ENCODE measurements around the gene MAP3K9.
"Not testable (repeated sequence)": the region's sequence is repeated elsewhere in the genome, so short reads cannot be mapped to it uniquely, and the experiment has no call there.

The MAP3K9 gene

GRCh38 chr14:70718383-70719118 is 90.8 kb downstream of the MAP3K9 start:
- no peak for DNase-seq

- DNase-seq: no peak
Observed at GRCh38 chr14:70716958-70717357, 92.4 kb downstream of the MAP3K9 start.

- no peak for DNase-seq
Observed at GRCh38 chr14:70716483-70716882, 92.8 kb downstream of the MAP3K9 start.

GRCh38 chr14:70714055-70714550 is 95.2 kb downstream of the MAP3K9 start:
- DNase-seq: peak; percentile 2 to 65 (median 18)

- DNase-seq: no peak
Observed at GRCh38 chr14:70713511-70713916, 95.8 kb downstream of the MAP3K9 start.

GRCh38 chr14:70713096-70713495 is 96.2 kb downstream of the MAP3K9 start:
- no peak for DNase-seq

- no peak for DNase-seq
Observed at GRCh38 chr14:70711451-70711850, 97.9 kb downstream of the MAP3K9 start.

- no peak for DNase-seq
Observed at GRCh38 chr14:70709726-70710382, 99.5 kb downstream of the MAP3K9 start.

GRCh38 chr14:70708717-70709570 is 100.4 kb downstream of the MAP3K9 start:
- no peak for DNase-seq

GRCh38 chr14:70707138-70708038 is 101.9 kb downstream of the MAP3K9 start:
- DNase-seq: no peak

GRCh38 chr14:70706177-70706576 is 103.1 kb downstream of the MAP3K9 start:
- no peak for DNase-seq

- DNase-seq: no peak
Observed at GRCh38 chr14:70704960-70705359, 104.4 kb downstream of the MAP3K9 start.

- DNase-seq: not testable (repeated sequence)
Observed at GRCh38 chr14:70703621-70704168, 105.6 kb downstream of the MAP3K9 start.

- DNase-seq: no peak
Observed at GRCh38 chr14:70702161-70702560, 107.2 kb downstream of the MAP3K9 start.

GRCh38 chr14:70701610-70702009 is 107.7 kb downstream of the MAP3K9 start:
- no peak for DNase-seq

GRCh38 chr14:70700955-70701585 is 108.2 kb downstream of the MAP3K9 start:
- DNase-seq: no peak

- no peak for DNase-seq
Observed at GRCh38 chr14:70699646-70700045, 109.7 kb downstream of the MAP3K9 start.

GRCh38 chr14:70698288-70698687 is 111.0 kb downstream of the MAP3K9 start:
- no peak for DNase-seq

- no peak for DNase-seq
Observed at GRCh38 chr14:70697701-70698100, 111.6 kb downstream of the MAP3K9 start.

GRCh38 chr14:70696026-70696425 is 113.3 kb downstream of the MAP3K9 start:
- DNase-seq: no peak

GRCh38 chr14:70692210-70692609 is 117.1 kb downstream of the MAP3K9 start:
- DNase-seq: no peak
